ENCODE data around the gene CAPZB.

DNA sequence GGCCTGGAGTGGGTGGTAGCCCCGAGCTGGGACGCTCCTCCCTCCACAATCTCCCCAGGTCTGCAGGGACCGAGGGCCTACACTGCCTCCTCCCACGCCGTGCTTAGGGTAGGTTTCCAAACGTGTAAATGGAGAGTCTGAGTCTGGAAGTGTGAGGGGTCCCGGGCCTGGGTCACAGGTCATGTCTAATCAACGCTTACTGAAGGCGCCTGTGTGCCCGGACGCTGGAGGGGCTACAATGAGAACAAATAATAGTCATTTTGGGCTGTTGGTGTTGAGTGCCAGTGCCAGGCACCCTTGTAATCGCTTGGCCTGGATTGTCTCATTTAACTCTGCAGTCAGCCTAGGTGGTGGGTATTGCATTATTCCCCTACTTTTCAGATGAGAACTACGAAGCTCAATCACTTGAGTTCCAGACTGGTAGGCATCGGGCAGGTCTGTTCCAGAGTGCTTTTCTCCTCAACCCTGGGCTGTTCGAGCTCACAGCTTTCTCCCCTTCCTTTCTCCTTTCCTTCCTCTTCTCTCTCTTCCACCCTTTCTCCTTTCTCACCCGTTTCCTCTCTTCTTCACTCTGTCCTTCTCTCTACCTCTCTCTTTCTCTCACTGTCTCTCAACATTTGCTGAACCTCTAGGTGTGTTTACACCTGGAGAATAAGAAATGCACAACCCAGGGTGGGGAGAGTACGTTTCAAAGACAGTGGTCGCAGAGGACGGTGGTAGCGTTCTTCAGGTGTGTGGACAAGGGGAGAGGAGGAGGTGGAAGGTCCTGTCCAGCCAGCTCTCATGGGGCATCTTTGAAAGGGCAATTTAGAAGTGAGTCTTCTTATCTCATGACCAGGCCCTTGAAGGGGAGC, 172.3 kb downstream of the CAPZB start:
- TF ChIP-seq, protein P1, sequence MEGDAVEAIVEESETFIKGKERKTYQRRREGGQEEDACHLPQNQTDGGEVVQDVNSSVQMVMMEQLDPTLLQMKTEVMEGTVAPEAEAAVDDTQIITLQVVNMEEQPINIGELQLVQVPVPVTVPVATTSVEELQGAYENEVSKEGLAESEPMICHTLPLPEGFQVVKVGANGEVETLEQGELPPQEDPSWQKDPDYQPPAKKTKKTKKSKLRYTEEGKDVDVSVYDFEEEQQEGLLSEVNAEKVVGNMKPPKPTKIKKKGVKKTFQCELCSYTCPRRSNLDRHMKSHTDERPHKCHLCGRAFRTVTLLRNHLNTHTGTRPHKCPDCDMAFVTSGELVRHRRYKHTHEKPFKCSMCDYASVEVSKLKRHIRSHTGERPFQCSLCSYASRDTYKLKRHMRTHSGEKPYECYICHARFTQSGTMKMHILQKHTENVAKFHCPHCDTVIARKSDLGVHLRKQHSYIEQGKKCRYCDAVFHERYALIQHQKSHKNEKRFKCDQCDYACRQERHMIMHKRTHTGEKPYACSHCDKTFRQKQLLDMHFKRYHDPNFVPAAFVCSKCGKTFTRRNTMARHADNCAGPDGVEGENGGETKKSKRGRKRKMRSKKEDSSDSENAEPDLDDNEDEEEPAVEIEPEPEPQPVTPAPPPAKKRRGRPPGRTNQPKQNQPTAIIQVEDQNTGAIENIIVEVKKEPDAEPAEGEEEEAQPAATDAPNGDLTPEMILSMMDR (IDR thresholded peaks at IDR 0.05) = no peak
- no peak for TF ChIP-seq POLR2A (IDR thresholded peaks at IDR 0.05)
